ENCODE measurements around the gene LAMA5.
"Not testable (repeated sequence)": the region's sequence is repeated elsewhere in the genome, so short reads cannot be mapped to it uniquely, and the experiment has no call there.

LAMA5 gene

DNA sequence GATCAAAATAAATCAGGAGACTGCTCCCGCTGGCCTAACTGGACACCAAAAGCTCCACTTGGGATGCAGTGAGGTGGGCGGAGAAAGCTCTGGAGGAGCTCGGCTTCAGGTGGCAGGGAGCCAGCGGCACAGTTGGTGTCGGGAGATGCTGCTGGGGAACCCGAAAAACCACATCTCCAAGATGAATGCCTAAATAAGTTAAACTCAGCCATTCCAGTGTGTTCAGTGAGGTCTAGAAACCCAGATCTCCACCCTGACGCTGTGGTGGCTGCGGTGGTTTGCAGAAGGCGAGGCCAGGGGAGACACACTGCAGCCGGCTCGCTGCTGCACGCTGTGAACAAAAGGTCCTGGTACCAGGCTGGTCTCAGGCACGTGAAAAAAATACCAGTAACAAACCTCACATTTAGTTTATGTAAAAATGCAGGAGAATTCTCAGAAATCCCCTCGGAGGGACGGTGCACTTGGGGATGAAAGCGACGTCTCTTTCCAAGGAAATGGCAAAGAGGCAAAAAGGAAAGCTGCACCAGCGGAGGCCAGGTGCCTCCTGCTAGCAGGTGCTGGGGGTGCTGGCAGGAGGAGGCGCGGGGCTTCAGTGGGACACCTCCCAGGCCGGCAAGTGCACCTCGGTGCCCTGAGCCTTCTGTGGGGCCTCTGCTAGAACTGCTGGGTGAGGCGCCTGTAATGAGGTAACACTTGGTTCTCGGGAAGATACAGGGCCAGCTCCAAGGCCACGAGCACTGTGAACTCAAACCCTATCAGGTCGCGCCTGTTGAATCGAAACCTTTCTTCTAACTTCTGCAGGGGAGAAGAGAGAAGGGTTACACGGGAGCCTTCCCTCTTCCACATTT lies 23.4 kb upstream of the LAMA5 start:
- DNase-seq (ENCODE audit: low spot score), result no peak

DNA sequence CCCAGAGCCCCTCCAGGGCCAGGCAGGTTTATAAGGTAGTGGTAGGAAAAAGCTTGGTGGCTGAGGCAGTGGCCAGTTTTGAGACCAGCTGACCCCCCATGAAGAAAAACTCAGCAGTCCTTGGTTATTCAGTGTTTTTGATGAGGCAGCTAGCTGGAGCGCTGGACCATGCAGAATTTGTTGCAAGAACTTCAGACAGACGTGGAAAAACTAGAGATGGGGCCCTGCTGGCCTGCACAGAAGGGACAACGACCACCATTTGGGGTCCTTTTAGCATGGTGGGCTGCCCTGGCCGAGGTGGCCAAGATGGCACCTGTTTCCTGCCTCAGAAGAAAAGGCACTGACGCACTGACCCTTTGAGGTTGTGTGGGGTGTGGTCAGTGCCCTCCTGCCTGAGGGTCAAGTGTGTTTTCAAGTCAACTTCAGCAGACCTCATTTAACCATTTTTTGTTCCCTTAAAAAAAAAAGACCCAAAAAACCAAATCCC lies 22.5 kb upstream of the LAMA5 start:
- DNase-seq (ENCODE audit: low spot score), result no peak

DNA sequence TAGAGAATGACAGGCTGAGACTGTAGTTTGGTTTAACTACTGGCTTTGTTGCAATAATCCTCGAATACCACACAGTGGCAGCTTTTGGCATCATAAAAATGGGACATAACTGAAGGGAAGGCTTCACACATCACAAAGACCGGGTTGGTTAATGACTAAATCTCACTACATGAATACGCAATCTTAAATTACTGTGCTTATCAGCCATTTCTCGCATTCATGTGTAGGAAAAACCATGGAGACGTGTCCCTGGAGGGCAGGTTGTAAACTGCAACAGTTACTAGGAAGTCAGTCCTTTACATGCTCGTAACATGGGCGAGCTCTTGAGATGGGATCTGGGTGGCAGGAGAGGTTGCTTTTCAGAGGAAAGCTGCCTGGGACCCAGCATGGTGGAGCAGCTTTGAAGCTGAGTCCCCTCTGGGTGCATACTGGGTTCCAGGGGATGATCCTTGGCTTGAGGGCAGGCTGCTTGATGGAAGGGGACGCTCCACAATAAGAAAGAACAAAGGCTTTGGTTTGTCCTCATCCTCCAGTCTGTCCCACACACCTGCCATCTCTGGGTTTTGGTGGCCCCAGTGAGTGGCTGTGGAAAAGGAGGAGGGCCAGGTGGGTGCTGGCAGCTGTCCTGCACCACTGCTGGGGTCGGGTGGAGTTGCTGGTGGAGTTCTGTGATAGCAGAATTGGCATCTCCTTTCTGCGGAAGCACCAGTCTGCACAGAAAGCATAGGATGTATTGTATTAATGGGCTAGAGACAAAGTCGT lies 21.9 kb upstream of the LAMA5 start:
- peak; percentile 53 for DNase-seq (ENCODE audit: low spot score)

DNA sequence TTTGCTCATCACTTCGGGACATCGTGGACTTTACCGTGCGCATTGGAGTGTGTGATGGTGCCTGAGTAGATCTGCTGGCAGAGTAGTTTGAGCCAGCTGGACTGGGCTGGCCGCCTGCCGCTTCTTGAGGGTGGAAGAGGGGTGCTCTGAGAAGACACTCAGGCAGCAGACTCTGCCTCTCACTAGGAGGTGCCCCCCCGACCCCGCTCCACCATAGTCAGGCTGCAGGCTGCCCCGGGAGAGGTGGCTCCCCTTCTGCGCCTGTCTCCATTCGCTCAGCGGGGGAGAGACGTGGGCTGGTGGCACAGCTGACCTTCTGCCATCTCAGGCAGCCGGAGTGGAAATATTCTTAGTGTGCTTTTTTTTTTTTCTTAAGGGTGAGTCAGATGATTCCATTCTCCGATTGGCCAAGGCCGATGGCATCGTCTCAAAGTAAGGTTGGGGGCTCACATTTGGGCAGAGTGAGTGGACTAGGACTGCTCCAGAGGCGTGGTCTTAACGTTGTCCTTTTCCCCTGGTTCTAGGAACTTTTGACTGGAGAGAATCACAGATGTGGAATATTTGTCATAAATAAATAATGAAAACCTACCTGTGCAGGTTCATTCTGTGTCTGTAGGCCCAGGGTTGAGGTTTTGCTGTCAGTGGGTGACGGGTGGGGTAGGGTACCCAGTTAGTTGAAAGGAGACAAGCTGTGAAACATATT lies 21.0 kb upstream of the LAMA5 start:
- DNase-seq (ENCODE audit: low spot score), result no peak

DNA sequence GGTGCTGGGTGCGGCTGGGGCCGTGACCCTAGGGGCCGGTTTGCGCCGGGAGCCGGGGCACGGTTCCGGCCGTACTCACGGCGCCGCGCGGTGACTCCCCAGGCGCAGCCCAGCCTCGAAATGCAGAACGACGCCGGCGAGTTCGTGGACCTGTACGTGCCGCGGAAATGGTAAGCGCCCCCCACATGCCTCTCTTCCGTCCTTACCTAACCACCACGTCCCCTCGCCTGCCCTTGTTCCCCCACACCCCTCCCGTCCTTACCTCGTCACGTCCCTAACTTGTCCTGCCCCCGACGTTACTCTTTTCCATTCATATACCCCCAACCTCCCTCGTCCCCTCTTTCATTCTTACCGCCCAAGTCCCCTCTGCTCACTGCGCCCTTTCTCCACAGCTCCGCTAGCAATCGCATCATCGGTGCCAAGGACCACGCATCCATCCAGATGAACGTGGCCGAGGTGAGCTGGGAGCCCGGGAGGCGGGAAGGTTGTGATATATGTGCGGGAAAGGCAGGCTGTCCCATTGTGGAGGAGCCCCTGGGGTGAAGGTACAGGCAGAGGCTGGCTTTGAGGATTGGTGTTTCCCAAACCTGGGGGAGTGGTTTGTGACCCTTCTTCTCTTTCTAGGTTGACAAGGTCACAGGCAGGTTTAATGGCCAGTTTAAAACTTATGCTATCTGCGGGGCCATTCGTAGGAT lies 20.3 kb upstream of the LAMA5 start:
- no peak for DNase-seq (ENCODE audit: low spot score)

DNA sequence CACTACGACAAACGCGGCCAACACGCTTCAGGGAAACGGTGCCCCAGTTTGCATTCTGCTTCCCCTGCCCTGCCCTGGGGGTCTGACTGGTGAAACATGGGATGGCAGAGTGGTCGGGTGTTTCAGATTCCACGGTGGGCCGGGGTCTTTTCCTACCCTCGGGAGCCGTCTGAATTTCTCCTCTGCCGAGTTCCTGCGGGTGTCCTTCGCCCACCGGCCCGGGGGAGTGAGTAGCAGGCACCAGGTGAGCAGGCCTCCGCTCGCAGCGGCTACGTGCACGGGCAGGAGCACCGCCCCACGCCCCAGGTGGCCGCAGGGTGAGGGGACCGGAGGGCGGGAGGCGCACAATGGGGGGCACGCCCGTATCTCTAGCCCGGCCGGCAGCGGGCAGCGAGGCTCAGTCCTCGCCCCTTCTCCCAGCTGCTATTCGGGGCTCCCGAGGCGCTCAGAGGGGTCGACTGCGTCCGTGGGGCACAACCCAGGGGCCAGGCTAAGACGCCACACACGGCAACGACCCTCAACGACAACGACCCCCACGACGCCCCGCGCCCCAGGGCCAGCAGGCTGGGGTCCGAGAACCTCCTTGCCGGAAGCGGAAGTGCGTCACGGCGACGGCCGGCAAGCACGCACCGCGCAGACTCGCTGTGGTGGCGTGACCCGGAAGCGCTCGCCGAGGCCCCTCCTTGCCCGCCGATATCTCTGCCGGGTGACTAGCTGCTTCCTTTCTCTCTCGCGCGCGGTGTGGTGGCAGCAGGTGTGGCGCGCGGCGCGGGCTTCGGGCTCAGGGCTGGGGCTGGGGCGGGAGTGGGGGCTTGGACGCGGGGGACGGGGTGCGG lies 19.5 kb upstream of the LAMA5 start, which contains the start of gene RPS21:
Gene RPS21, plus strand, starts transcription at position 721 of the 836 bp plus-strand sequence. CDS start 236 bp downstream, outside the sequence.
- peak; percentile 94 for DNase-seq (ENCODE audit: low spot score)

DNA sequence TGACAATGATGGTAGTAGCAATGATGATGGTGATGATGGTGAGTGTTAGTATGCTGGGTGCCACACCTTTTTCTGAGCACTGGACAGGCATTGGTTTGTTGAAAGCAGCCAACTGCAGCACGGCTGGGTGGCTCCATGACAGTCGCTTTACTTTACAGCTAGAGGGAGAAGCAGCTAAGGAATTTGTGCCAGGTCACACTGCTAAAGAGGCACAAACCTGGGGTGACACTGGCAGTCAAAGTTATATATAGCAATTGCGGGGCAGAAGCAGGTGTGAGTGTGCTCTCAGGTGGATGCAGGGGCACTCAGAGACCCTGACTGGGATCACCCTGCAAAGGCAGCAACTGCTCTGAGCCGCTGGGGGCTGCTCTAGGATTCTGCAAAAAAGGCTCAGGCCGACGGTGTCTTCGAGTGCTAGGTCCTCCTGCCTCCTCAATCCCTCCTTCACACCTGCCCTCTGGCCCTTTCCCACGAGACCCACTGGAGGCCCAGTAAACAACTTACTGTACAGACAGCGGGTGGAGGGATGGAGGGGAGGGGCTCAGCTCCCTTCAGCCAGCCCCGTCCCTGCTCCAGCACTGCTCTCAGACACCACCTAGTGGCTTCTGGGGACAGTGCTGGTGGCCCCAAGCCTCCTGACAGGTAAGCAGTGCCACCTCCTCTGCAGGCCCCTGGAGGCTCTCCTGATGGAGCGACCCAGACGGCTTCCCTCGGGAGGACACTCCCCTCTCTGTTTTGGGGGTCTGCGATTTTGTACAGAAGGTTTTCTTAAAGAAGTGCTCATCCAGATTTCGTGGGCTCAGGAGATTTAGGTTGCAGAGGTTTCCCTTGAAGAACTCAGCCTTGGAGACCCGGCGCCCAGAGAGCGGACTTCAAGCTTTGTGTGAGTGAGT lies 15.4 kb upstream of the LAMA5 start:
- DNase-seq (ENCODE audit: low spot score), result peak; percentile 89

DNA sequence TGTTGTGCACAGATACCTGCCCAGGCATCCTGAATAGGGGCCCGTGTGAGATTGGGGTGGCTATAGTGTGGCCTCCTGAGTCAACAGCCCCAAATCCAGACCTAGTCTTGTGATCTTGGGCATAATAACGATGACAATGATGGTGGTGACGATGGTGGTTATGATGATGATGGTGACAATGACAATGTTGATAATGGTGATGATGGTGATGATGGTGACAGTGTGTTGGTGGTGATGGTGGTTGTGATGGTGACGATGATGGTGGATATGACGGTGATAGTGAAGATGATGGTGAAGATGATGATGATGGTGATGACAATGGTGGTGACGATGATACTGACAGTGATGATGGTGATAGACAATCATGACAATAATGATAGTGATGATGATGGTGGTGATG lies 14.7 kb upstream of the LAMA5 start:
- no peak for DNase-seq (ENCODE audit: low spot score)

DNA sequence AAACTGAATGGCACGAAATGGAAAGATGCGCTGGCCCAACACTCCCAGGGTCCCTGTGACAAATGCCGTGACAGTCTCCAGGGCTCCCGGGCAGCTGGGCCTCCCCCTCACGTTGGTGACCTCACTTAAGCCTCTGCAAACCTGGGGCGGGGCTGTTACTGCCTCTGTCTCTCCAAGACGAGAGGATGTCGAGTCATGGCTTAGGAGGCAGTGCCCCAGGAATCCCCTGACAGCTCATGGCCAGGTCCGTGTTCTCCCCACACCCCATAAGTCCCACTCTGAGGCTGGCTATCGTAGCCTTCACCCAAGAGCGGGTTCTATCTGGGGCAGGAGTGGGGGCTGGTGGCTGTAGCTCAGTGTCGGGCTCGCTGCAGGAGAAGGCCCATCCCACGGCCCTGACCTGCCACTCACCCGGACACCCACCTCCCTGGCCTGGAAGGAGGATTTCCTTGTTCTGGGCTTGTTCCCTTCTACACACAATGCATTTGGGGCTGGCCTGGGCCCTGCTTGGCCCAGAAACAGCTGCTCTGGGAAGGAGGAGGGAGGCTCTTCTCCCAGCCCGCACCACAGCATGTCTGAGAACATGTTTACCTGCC lies 14.2 kb upstream of the LAMA5 start:
- no peak for DNase-seq (ENCODE audit: low spot score)

DNA sequence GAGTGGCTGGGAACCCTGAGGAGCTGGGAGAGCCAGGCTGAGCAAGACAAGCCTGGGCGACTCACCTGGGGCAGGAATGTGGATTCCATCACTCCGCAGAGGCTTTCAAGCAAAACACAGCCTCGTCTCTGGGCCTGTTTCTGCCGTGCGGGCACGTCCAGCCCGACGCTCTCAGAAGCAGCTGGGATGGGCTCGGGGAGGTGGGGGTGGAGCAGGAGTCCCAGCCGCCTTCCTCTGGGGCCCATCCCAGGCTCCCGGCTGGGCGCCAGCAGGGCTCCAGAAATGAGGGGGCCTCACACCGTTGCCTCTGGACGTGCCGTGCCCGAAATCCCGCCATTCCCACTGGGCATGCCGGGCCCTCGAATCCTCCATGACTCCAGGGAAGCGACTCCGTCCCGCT lies 11.1 kb upstream of the LAMA5 start:
- no peak for DNase-seq (ENCODE audit: low spot score)

DNA sequence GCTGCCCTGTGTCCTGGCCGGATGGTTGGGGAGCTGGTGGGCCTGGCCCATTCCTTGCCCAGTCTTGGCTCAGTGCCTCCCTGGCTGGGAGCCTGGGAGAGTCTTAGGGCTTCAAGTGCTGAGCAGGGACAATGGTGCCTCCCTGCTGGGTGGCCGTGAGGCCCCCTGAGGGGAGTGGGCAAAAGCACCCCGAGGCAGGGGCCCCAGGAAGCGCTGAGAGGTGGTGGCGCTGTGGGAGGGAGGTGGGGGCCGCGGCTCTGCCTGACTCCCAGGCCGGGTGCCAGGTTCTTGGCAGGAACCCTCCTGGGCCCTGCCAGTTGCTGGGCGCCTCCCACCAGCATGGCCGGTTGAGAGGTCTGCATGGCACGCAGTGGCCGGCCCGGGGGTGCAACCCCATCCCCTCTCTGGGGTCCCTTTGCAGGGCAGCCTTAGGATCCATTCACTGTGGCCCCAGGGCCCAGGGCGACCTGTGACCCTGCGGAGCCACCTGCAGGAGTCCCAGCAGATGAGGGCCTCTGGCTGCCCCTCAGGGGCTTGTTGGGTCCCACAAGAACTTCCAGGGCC lies 10.6 kb upstream of the LAMA5 start:
- DNase-seq (ENCODE audit: low spot score), result no peak

DNA sequence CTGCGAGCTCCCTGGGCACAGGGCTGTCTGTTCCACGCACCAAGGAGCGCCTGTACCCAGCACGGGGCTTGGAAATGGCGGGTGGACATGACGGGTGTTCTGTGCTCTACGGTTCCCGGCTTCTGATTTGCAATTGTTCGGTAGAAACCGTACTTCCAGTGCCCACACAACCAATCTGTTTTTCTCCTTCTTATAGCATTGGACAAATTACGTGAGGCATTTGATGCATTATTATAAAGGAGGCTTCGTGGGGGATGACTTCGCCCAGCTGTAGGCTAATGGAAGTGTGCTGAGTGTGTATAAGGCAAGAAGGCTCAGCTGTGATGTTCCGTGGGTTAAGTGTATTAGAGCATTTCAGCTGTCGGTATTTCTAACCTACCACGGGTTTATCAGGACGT lies 10.0 kb upstream of the LAMA5 start:
- no peak for DNase-seq (ENCODE audit: low spot score)

DNA sequence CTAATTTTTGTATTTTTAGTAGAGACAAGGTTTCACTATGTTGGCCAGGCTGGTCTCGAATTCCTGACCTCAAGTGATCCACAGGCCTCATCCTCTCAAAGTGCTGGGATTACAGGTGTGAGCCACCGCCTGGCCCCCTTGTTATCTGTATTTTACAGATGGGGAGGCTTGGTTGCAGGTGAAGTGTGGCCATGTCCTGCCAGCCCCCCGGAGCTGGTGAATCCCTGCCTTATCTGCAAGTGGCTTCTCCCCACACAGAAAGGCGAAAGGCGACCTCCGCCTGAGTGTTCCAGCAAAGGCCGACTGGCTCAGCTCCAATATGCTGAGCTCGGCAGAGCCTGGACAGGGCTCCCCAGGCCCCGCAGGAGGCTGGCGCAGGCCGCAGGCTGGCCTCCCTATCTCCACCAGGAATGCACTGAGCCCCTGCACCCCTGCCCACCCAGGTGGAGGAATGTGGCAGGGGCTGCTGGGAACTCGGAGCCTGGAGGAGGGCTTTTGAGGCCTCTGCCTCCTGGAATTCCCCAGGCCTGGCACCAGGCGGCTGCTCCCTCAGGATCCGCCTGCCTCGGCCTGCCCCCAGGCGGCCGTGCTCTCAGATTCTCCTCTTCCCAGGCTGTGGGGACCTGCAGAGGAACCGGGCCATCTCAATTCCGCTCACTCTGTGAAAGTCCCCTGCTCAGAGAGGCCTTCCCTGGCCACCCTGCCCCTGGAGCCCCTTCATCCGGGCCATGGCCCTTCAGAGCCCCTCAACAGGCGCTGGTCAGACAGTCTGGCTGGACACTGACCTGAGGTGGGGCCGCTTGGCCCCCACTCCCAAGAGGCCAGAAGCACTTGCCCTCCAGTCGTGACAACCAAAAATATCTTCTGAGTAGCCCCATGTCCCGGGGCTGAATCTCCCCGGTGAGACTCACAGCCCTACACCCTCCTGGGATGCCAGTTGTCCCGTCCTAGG lies 9.3 kb upstream of the LAMA5 start:
- no peak for DNase-seq (ENCODE audit: low spot score)

DNA sequence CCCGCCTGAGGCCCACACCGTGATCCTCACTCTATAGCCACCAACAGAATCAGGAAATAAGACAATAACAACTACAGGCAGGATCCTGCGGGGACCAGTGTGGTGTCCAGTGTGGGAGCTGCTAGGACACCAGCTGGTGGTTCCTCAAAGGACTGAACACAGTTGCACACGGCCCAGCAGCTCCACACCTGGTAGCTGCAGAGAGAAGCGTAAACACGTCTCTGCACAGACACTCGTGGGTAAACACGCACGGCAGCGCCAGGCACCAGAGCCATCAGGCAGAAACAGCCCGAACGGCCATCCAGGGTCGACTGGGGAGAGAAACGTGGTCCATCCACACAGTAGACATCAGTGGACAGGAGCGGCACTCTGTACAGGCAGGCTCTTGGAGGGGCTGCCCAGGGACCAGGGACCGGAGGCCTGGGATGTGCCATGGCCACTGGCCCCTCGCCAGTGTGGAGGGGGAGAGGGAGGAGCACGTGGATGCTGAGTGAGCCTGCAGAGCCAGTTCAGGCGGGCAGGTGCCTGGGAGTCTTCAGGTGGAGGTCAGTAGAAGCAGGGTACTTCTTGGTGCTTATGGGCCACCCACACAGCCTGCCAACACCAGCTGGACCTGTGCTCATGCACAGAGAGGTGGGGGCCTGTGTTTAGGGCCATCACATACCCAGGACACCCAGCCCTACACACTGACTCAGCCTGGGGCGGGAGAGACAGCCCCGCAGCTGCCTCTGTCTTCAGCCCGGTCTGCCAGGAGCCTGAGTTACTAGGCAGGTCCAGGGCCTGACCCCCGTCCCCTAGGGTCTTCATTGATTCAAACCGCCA lies 7.4 kb upstream of the LAMA5 start:
- no peak for DNase-seq (ENCODE audit: low spot score)

DNA sequence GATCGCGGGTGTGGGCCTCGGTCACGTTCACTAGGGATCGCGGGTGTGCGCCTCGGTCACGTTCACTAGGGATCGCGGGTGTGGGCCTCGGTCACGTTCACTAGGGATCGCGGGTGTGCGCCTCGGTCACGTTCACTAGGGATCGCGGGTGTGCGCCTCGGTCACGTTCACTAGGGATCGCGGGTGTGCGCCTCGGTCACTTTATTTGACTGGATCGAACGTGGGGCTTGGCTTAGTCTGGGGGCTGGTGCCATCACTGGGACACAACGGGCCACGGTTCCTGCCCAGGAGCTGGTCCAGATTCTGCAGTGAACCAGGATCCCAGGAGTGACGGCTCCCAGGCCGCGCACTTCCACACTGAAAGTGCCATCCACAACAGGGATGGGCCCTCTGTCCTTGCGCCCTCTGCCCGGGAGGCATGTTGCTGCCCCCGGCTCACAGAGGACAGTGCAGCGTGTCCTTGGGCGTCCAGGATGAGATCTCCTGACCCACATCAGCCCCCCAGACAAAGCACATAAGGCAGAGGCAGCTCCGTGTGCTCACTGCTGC lies 6.6 kb upstream of the LAMA5 start:
- not testable (repeated sequence) for DNase-seq (ENCODE audit: low spot score)

DNA sequence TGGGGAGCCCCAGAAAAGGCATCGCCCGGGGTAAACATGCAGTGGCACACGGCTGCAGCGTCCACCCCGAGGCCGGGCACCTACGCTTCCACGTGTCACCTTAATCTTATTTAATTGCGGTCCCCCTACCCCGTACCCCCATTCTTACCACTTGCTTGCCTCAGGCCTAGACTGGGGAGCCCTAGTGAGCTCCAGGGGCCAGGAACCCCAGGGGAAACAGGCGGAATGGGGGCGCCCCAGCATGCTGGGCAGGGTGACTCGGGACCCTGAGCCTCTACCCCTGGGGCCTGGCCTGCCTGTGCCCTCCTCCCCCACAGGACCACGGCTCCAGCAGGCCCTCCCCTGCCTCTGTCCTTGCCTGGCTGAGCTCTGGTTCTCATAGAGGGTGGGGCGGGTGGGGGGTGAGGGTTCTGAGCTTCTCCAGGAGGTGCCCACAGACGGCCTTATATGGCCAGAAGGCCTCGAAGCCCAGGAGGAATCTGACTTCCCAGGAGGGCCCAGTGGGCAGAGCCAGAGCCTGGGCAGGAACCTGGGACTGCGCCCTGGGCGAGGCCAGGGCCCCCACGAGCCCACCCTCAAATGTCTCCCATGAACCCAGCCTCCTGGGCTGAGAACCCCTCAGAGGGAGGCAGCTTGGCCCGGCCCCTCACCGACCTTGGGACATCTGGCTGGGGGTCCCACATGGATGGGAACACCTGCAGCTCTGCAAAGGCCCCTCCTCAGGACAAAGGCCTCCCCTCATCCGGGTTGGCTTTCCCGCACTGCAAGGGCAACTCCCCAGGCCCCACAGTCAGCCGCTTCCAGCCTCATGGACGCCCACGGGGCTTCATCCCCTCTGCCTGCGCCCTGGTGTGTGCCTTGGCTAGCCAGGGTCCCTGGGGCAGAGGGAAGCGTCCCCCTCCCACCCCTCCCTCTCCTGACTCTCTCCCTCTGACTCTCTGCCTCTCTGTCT lies 5.2 kb upstream of the LAMA5 start:
- no peak for DNase-seq (ENCODE audit: low spot score)
